Measurements from ENCODE around the gene RABEP1. TPM values are rescaled to one million over a fixed set of nuclear protein-coding genes. Genes with fewer than 3 reads are reported as not detected.

Gene RABEP1
- total and polyA plus RNA-seq, 9 donors: 15.1 to 48.7 (median 40.0) TPM

DNA sequence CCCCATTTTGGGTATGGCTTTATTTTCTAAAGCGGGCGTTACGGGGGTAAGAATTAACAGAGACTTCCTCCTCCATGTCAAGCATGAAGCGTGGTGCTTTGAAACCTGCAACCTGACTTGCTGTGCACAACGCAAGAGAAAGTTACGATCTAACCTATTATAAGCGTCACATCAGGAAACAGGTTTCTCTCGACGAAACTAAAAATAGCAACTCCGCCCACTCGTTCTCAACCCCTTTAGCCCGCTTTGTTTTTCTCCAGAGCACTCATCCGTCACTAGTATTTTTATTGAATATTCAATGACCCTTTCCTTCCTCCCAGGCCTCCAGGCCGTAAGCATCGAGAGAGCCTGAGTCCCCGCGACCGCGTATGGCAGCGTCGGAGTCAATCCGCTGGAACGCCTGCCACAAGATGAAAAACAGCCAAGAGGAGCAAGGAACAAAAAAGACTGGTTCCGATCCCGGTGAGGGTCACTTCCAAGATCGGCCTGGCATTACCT lies 136.8 kb downstream of the RABEP1 start:
- Histone ChIP-seq H3K36me3 (no peaks in the 10 kb centered on the region), H3K4me1 (ENCODE audit: insufficient read depth) (peaks cover 6% of the 10 kb centered on the region), H3K27me3 (no peaks in the 10 kb centered on the region), H3K4me3 (peak overlapping the region; percentile 43), H3K27ac (peak overlapping the region; percentile 11 to 49), H3K9me3 (no peaks in the 10 kb centered on the region)
- TF ChIP-seq, protein P1, sequence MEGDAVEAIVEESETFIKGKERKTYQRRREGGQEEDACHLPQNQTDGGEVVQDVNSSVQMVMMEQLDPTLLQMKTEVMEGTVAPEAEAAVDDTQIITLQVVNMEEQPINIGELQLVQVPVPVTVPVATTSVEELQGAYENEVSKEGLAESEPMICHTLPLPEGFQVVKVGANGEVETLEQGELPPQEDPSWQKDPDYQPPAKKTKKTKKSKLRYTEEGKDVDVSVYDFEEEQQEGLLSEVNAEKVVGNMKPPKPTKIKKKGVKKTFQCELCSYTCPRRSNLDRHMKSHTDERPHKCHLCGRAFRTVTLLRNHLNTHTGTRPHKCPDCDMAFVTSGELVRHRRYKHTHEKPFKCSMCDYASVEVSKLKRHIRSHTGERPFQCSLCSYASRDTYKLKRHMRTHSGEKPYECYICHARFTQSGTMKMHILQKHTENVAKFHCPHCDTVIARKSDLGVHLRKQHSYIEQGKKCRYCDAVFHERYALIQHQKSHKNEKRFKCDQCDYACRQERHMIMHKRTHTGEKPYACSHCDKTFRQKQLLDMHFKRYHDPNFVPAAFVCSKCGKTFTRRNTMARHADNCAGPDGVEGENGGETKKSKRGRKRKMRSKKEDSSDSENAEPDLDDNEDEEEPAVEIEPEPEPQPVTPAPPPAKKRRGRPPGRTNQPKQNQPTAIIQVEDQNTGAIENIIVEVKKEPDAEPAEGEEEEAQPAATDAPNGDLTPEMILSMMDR (IDR thresholded peaks at IDR 0.05): no peak
- TF ChIP-seq POLR2A (IDR thresholded peaks at IDR 0.05) (no peak), EP300 (IDR thresholded peaks at IDR 0.05) (no peak)
- intact Hi-C loops (cut with DNase I): no loop called here
- peak in 1 of 5 donors; percentile 42 for DNase-seq
- WGBS, 3 donors: 0% methylated on average over 26 of the region's 26 CpGs

DNA sequence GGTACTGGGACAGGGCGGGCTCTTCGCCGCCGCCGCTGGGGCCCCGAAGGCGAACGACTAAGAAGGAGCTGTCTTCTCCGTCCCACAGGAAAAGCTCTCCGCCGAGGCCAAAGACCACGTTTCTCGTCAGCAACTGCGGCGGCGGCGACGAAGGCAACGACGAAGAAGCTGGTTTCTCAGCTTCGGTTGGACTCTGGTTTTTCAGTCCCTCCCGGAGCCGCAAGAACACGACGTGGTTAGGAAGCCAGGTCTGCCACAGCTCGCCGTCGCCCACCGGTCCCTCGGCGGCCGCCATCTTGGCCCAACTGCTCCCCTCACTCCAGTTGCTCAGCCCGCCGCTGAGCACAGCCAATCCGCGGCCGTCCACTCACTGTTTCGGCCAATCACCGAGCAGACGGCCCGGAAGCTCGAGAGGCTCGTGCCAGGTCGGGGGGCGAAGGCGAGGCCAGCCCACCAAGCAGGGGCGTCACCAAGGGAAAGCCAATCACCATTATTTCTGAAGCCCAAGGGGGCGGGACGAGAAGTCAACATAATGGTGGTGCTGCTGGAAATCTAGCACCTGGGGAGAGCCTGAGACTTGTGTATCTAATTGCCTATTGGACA lies 137.4 kb downstream of the RABEP1 start, which contains the start of gene NUP88:
Gene NUP88 (minus strand): TSS at position 307 of the 603 bp plus-strand sequence. CDS start 12 bp downstream, at position 295.
- peak; percentile 62 for TF ChIP-seq POLR2A (IDR thresholded peaks at IDR 0.05)
- TF ChIP-seq EP300 (IDR thresholded peaks at IDR 0.05): no peak
- Histone ChIP-seq H3K9me3 (no peaks in the 10 kb centered on the region), H3K27me3 (no peaks in the 10 kb centered on the region), H3K4me3 (peak within 1 kb of the TSS; percentile 43), H3K4me1 (ENCODE audit: insufficient read depth) (peaks cover 6% of the 10 kb centered on the region), H3K27ac (peak within 1 kb of the TSS; percentile 11 to 81), H3K36me3 (no peaks in the 10 kb centered on the region)
- WGBS, 3 donors: 0 to 1% (median 1%) methylated on average over 45 to 49 of the region's 49 CpGs
- intact Hi-C loops (cut with DNase I): no loop called here
- DNase-seq: peak; percentile 95 to 97 (median 95)

DNA sequence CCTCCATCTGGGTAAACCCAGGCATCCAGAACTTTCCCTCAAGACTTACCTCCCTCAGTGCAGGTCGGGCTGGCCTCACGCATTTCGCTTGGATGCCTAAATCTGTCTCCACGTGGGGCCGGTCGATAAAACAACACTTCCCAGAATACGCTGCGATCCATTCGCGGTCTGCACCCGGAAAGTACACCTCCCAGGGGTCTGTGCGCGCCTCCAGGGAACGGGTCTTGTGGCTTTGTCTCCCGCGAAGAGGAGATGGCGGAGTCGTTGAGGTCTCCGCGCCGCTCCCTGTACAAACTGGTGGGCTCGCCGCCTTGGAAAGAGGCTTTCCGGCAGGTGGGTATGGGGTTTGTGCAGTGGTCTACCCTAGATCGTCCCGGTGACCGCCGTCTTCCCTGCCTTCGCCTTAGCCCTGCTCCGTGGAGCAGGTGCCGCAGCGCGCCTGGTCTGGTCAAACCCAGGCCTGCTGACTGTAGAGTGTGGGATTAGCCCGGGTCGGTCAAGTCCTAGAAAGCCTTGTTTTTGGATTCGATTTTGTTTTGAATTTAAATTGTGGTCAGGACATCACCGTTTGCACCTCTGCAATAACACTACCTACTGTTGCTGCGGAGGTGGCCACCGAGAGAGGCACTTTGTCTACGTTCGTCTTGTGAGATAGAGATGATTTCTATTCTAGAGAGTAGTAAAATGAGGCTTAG lies 138.0 kb downstream of the RABEP1 start, which contains the start of gene RPAIN:
Gene RPAIN (plus strand): TSS at position 224 of the 695 bp plus-strand sequence. CDS start 29 bp downstream, at position 253.
- TF ChIP-seq, protein P1 (IDR thresholded peaks at IDR 0.05): no peak
- TF ChIP-seq POLR2A (IDR thresholded peaks at IDR 0.05): peak; percentile 66
- no peak for TF ChIP-seq EP300 (IDR thresholded peaks at IDR 0.05)

DNA sequence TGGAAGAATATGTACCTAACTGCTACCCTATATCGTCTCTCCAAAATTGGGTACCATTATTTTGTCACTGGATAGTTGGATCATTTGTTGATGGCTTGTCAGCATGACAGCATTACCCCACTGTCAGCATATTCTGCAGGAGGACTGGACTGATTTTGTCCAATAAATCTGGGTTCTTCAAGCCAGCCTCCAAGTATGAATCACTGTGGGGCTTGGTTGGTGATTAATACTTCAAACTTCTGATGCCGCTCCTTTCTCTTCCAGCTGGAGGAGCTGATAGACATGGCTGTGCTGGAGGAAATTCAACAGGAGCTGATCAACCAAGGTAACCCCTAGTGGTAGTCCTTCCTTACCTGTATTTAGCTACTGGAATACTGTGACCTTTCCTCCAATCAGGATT lies 140.4 kb downstream of the RABEP1 start:
- H3K36me3 ChIP-seq: no peaks in the 10 kb centered on the region
- no peak for DNase-seq
- no peaks in the 10 kb centered on the region for H3K9me3 ChIP-seq
- H3K4me1 ChIP-seq (ENCODE audit: insufficient read depth): peaks cover 4% of the 10 kb centered on the region
- no peaks in the 10 kb centered on the region for H3K27me3 ChIP-seq
- 86 to 94% (median 92%) methylated on average over 2 of the region's 2 CpGs for WGBS, 3 donors
- no peak overlapping the region for H3K27ac ChIP-seq
- intact Hi-C loops (cut with DNase I): no loop called here
- H3K4me3 ChIP-seq: no peak overlapping the region
- TF ChIP-seq POLR2A (IDR thresholded peaks at IDR 0.05): no peak
- TF ChIP-seq EP300 (IDR thresholded peaks at IDR 0.05): no peak
- TF ChIP-seq, protein P1 (IDR thresholded peaks at IDR 0.05): no peak

More for the DNA sequence above, 138.0 kb downstream of the RABEP1 start, which contains the start of gene RPAIN:
- Histone ChIP-seq H3K4me1 (ENCODE audit: insufficient read depth) (peaks cover 6% of the 10 kb centered on the region), H3K27me3 (no peaks in the 10 kb centered on the region), H3K4me3 (peak within 1 kb of the TSS; percentile 43), H3K27ac (peak within 1 kb of the TSS; percentile 11 to 81), H3K36me3 (no peaks in the 10 kb centered on the region), H3K9me3 (no peaks in the 10 kb centered on the region)
- DNase-seq: peak; percentile 82 to 89 (median 85)
- 0% methylated on average over 34 to 41 of the region's 41 CpGs for WGBS, 3 donors
- intact Hi-C loops (cut with DNase I): no loop called here

Measured in ovary (tissue), 9 donors.